A549 (cell line): ENCODE measurements around the gene HPS5. TPM values are rescaled to one million over a fixed set of nuclear protein-coding genes. Genes with fewer than 3 reads are reported as not detected.

Source experiments
- ATAC-seq, 2 experiments: fragments of 200-7000 bp in 1 of 2; fragments of >200 bp in 1 of 2; cut with Nextera tagmentation in 1 of 2; cut with Tn5 transposase in 1 of 2; 3 replicates each; pipeline versions ENCODE4 v1.8.0 to v1.9.1; 2018 to 2020; ENCODE audit warnings: mild to moderate bottlenecking in 1 of 2, moderate library complexity in 1 of 2
- CTCF ChIA-PET: fragments of 300-600 bp; sonication (Branson Sonifier 250); formaldehyde crosslinking; extraction: SDS; loops from one replicate; lab custom pipeline; 2021; ENCODE audit warnings: antibody characterized with exemption, inconsistent platforms; lab: Yijun Ruan, JAX
- POLR2A ChIA-PET: fragments of 350-600 bp; formaldehyde crosslinking; extraction: SDS; loops from one replicate; lab custom pipeline; 2021; ENCODE audit warnings: antibody characterized with exemption, inconsistent platforms; lab: Yijun Ruan, JAX
- DNase-seq, 2 experiments: peaks; one replicate each; pipeline versions ENCODE4 v3.0.0 to v3.0.0-alpha.2; 2011 to 2016; ENCODE audit warnings: low read depth in 1 of 2, low spot score in 1 of 2
- FAIRE-seq: peaks from 2 replicates; lab custom pipeline; 2011; peaks lifted over from hg19 to GRCh38; lab: Jason Lieb, UNC
- H3K27ac ChIP-seq, 2 experiments: fragments of >200 bp; sonication (Bioruptor Twin); formaldehyde crosslinking; 3 replicates each; pipeline ENCODE4 v1.5.1; 2016 to 2017
- H3K4me1 ChIP-seq: fragments of >200 bp; sonication (Bioruptor Twin); formaldehyde crosslinking; 3 replicates; pipeline ENCODE4 v1.6.1; 2016
- H3K4me2 ChIP-seq: fragments of >200 bp; sonication (Bioruptor Twin); formaldehyde crosslinking; 3 replicates; pipeline ENCODE4 v1.6.1; 2016
- H3K4me3 ChIP-seq: fragments of >200 bp; sonication (Bioruptor Twin); formaldehyde crosslinking; 3 replicates; pipeline ENCODE4 v1.5.1; 2016
- H3K9me3 ChIP-seq: fragments of >200 bp; sonication (Bioruptor Twin); formaldehyde crosslinking; 3 replicates; pipeline ENCODE4 v1.6.1; 2016
- BHLHE40 ChIP-seq: IDR thresholded peaks from 2 replicates; pipeline ENCODE4 v1.6.1; 2012; ENCODE audit warnings: low read depth, low read length, inconsistent platforms
- CBX8 ChIP-seq: fragments of 200-600 bp; sonication (generic); IDR thresholded peaks from 2 replicates; pipeline ENCODE4 v1.6.1; 2016
- CEBPB ChIP-seq, 2 experiments: fragments of >200 bp in 1 of 2; sonication (Bioruptor Twin) in 1 of 2; formaldehyde crosslinking in 1 of 2; IDR thresholded peaks; 2 replicates each; pipeline ENCODE4 v1.6.1; 2012 to 2016
- CHD2 ChIP-seq: fragments of 150-350 bp; IDR thresholded peaks from 2 replicates; pipeline ENCODE4 v1.6.1; 2014; ENCODE audit warnings: low read length; ENCODE audit not compliant: partially characterized antibody
- EP300 ChIP-seq, 2 experiments: fragments of >200 bp; sonication (Bioruptor Twin); formaldehyde crosslinking; IDR thresholded peaks; 2 replicates in 1 of 2; 3 replicates in 1 of 2; pipeline ENCODE4 v1.6.1; 2016 to 2017
- FOSL2 ChIP-seq, 2 experiments: fragments of 450-650 bp in 1 of 2; fragments of >200 bp in 1 of 2; sonication (Bioruptor Twin) in 1 of 2; formaldehyde crosslinking; IDR thresholded peaks; 2 replicates each; pipeline versions ENCODE4 v1.5.0 to v1.6.1; 2016 to 2020; ENCODE audit warnings: mild to moderate bottlenecking in 1 of 2, moderate library complexity in 1 of 2
- HEYL ChIP-seq: fragments of 250-450 bp; sonication (Bioruptor Pico); IDR thresholded peaks from 2 replicates; pipeline ENCODE4 v1.8.0; 2021; ENCODE audit warnings: mild to moderate bottlenecking, moderate library complexity
- HOXA7 ChIP-seq: fragments of 250-450 bp; sonication (Bioruptor Pico); IDR thresholded peaks from 2 replicates; pipeline ENCODE4 v1.5.0; 2020; ENCODE audit warnings: mild to moderate bottlenecking, moderate library complexity
- HOXB5 ChIP-seq: fragments of 250-450 bp; sonication (Bioruptor Pico); IDR thresholded peaks from 2 replicates; pipeline ENCODE4 v1.5.0; 2020; ENCODE audit warnings: mild to moderate bottlenecking, moderate library complexity
- JUN ChIP-seq, 2 experiments: fragments of >200 bp; sonication (Bioruptor Twin); formaldehyde crosslinking; IDR thresholded peaks; 2 replicates in 1 of 2; 3 replicates in 1 of 2; pipeline ENCODE4 v1.6.1; 2016 to 2017
- KDM1A ChIP-seq: fragments of 200-600 bp; sonication (generic); IDR thresholded peaks from 2 replicates; pipeline ENCODE4 v1.6.1; 2016; ENCODE audit warnings: low read depth, mild to moderate bottlenecking
- MAFK ChIP-seq: fragments of 450-650 bp; IDR thresholded peaks from 2 replicates; pipeline ENCODE4 v1.6.1; 2014; ENCODE audit not compliant: partially characterized antibody
- NFE2L2 ChIP-seq: fragments of 150-350 bp; conservative IDR thresholded peaks from 2 replicates; pipeline ENCODE4 v1.6.1; 2014; ENCODE audit warnings: low read length
- NPAS2 ChIP-seq: fragments of 250-450 bp; sonication (Bioruptor Pico); IDR thresholded peaks from 2 replicates; pipeline ENCODE4 v1.8.0; 2022; ENCODE audit warnings: mild to moderate bottlenecking, moderate library complexity, borderline replicate concordance
- PHF8 ChIP-seq: fragments of 200-600 bp; sonication (generic); IDR thresholded peaks from 2 replicates; pipeline ENCODE4 v1.6.1; 2016; ENCODE audit warnings: low read depth, mild to moderate bottlenecking, antibody characterized with exemption, moderate library complexity, borderline replicate concordance
- RAD21 ChIP-seq, 2 experiments: fragments of >200 bp in 1 of 2; sonication (Bioruptor Twin) in 1 of 2; formaldehyde crosslinking in 1 of 2; IDR thresholded peaks in 1 of 2; conservative IDR thresholded peaks in 1 of 2; 2 replicates in 1 of 2; 3 replicates in 1 of 2; pipeline ENCODE4 v1.6.1; 2012 to 2018; ENCODE audit warnings: inconsistent platforms in 1 of 2
- RNF2 ChIP-seq: fragments of 200-600 bp; sonication (generic); IDR thresholded peaks from 2 replicates; pipeline ENCODE4 v1.6.1; 2016; ENCODE audit warnings: low read depth, mild to moderate bottlenecking, antibody characterized with exemption, moderate library complexity, borderline replicate concordance
- SMC3 ChIP-seq: fragments of >200 bp; sonication (Bioruptor Twin); formaldehyde crosslinking; IDR thresholded peaks from 3 replicates; pipeline ENCODE4 v1.6.1; 2018; ENCODE audit warnings: inconsistent platforms
- TFCP2L1 ChIP-seq: fragments of 250-450 bp; sonication (Bioruptor Pico); IDR thresholded peaks from 2 replicates; pipeline ENCODE4 v1.5.0; 2021; ENCODE audit warnings: mild to moderate bottlenecking
- ZC3H11A ChIP-seq: fragments of 450-650 bp; IDR thresholded peaks from 2 replicates; pipeline ENCODE4 v1.6.1; 2014; ENCODE audit warnings: antibody characterized with exemption, mild to moderate bottlenecking
- ZFP36 ChIP-seq: fragments of 450-650 bp; IDR thresholded peaks from 2 replicates; pipeline ENCODE4 v1.6.1; 2014; ENCODE audit warnings: borderline replicate concordance; ENCODE audit not compliant: partially characterized antibody
- WGBS: methylation state at CpG from one replicate; pipeline ENCODE4 v1.1.6; 2017; ENCODE audit errors: missing lambda C conversion rate; 5-methylcytosine and 5-hydroxymethylcytosine counted together
- polyA plus RNA-seq, 4 experiments: library from polyadenylated mRNA; depleted of rRNA in 3 of 4; stranded (reverse); fragments of >200 nt; fragmentation: RNase III in 1 of 4; extraction: RNeasy Plus Mini Kit Qiagen cat#74134 plus additional on column Dnase treatment in 1 of 4; gene quantifications; 2 replicates in 3 of 4; 3 replicates in 1 of 4; pipeline ENCODE4 v1.2.3, GENCODE V29; 2011 to 2017
- TF ChIP-seq, protein P1 (sequence below): IDR thresholded peaks from 2 replicates; pipeline ENCODE4 v1.6.1; 2012
- TF ChIP-seq, protein P2 (sequence below): fragments of 250-450 bp; sonication (Bioruptor Pico); IDR thresholded peaks from 2 replicates; pipeline ENCODE4 v1.5.0; 2020; ENCODE audit warnings: low read depth, mild to moderate bottlenecking, moderate library complexity
- TF ChIP-seq, protein P3 (sequence below): fragments of 450-650 bp; IDR thresholded peaks from 2 replicates; pipeline ENCODE4 v1.6.1; 2014; ENCODE audit warnings: antibody characterized with exemption
- TF ChIP-seq, protein P4 (sequence below): fragments of >200 bp; sonication (Bioruptor Twin); formaldehyde crosslinking; IDR thresholded peaks from 3 replicates; pipeline ENCODE4 v1.5.1; 2016
- TF ChIP-seq, protein P5 (sequence below): IDR thresholded peaks from 2 replicates; pipeline ENCODE4 v1.6.1; 2012; ENCODE audit warnings: low read depth, borderline replicate concordance
- TF ChIP-seq, protein P6 (sequence below): fragments of 250-450 bp; sonication (Bioruptor Pico); IDR thresholded peaks from 2 replicates; pipeline ENCODE4 v1.5.0; 2021; ENCODE audit warnings: mild to moderate bottlenecking, moderate library complexity, borderline replicate concordance

The HPS5 gene
- polyA plus RNA-seq, 2 of the 4 experiments (the other 2 are of a cell fraction) = 18.4 to 29.1 TPM

DNA sequence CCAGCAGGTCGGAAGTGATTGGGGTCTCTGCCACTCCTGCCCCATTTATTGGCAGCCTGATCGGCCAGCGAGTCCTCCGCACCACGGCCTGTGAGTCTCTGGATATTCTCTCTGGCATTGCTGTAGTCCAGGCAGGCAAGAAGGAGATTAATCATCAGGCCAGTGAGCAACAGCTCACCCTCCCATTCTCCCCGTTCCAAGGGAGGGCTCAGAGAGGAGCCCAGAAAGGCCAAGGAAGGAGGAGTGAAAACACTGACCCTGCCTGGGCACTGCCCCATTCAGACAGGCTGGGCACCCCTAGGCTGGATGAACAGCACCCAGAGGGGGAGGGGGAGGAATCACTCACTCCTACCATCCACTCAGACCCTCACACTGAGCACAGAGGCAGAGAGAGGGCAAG, 76.5 kb downstream of the HPS5 start:
- FAIRE-seq (no peak), DNase-seq (no peak), ATAC-seq (no peak)
- WGBS = 55% methylated on average over 6 of the region's 6 CpGs
- POLR2A ChIA-PET = no interaction called here
- Histone ChIP-seq H3K4me1 (no peaks in the 10 kb centered on the region), H3K4me3 (no peak overlapping the region), H3K4me2 (no peak overlapping the region), H3K9me3 (0 out of 3 replicates have a peak, but pooled peaks cover 5% of the 10 kb centered on the region), H3K27ac (no peak overlapping the region)
- CTCF ChIA-PET = interaction anchor here (1.4 to 1.6 kb wide), 2 partner anchors 9 to 20 kb away, joined by 3 to 4 read pairs; partner anchors contain the start of gene SAA4
- TF ChIP-seq ZC3H11A = no peak
- TF ChIP-seq CEBPB (IDR thresholded peaks at IDR 0.05) = no peak
- no peak for TF ChIP-seq PHF8
- TF ChIP-seq EP300 (IDR thresholded peaks at IDR 0.05) = no peak
- no peak for TF ChIP-seq MAFK
- TF ChIP-seq, protein P1, sequence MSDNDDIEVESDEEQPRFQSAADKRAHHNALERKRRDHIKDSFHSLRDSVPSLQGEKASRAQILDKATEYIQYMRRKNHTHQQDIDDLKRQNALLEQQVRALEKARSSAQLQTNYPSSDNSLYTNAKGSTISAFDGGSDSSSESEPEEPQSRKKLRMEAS = no peak
- TF ChIP-seq, protein P2, sequence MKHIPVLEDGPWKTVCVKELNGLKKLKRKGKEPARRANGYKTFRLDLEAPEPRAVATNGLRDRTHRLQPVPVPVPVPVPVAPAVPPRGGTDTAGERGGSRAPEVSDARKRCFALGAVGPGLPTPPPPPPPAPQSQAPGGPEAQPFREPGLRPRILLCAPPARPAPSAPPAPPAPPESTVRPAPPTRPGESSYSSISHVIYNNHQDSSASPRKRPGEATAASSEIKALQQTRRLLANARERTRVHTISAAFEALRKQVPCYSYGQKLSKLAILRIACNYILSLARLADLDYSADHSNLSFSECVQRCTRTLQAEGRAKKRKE (CRISPR knock-in tag) = no peak
- TF ChIP-seq ZFP36 = no peak
- TF ChIP-seq, protein P3, sequence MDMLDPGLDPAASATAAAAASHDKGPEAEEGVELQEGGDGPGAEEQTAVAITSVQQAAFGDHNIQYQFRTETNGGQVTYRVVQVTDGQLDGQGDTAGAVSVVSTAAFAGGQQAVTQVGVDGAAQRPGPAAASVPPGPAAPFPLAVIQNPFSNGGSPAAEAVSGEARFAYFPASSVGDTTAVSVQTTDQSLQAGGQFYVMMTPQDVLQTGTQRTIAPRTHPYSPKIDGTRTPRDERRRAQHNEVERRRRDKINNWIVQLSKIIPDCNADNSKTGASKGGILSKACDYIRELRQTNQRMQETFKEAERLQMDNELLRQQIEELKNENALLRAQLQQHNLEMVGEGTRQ = no peak
- no peak for TF ChIP-seq BHLHE40
- no peak for TF ChIP-seq FOSL2 (IDR thresholded peaks at IDR 0.05)
- TF ChIP-seq FOSL2 (CRISPR knock-in tag; IDR thresholded peaks at IDR 0.05) = no peak
- TF ChIP-seq, all 56 proteins: peak for 0

DNA sequence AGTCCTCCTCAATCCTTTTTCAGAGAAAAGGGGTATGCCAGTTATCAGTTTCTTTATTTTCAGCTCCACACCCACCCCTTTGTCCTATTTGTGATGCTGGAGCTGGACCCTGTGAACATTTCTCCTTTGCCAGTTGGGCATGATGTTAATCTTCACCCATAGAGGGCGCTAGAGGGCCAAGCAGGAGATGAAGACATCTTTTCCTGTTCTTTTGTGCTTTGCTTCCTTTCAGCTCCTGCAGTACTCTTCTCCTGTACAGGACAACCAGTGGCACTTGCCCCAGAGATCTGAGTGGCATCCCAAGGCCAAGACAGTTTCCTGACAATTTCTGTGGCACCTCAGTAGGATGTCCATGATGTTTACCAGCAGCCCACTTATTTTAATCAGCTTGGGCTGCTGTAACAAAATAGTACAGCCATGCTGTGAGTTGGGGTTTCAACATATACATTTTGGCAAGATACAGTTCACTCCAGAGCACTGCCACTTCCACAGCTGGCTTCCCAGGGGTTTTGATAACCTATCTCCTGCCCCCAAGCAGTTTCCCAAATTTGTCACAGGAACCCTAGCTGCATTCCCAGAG, 78.1 kb downstream of the HPS5 start:
- DNase-seq (peak; percentile 67 to 80), ATAC-seq (peak in 1 of 2 experiments; percentile 81; a peak in 3 of 6 replicates), FAIRE-seq (peak; percentile 63)
- POLR2A ChIA-PET = no interaction called here
- no peak overlapping the region for H3K4me2 ChIP-seq
- no peak overlapping the region for H3K27ac ChIP-seq
- H3K9me3 ChIP-seq = 0 out of 3 replicates have a peak, but pooled peaks cover 5% of the 10 kb centered on the region
- CTCF ChIA-PET = interaction anchor here (0.6 to 1.9 kb wide), 18 partner anchors 9 to 521 kb away, joined by 3 to 12 read pairs (median 4); no protein-coding TSS in a partner anchor
- 0% methylated on average over 1 of the region's 1 CpG for WGBS
- H3K4me1 ChIP-seq = no peaks in the 10 kb centered on the region
- TF ChIP-seq, protein P4, sequence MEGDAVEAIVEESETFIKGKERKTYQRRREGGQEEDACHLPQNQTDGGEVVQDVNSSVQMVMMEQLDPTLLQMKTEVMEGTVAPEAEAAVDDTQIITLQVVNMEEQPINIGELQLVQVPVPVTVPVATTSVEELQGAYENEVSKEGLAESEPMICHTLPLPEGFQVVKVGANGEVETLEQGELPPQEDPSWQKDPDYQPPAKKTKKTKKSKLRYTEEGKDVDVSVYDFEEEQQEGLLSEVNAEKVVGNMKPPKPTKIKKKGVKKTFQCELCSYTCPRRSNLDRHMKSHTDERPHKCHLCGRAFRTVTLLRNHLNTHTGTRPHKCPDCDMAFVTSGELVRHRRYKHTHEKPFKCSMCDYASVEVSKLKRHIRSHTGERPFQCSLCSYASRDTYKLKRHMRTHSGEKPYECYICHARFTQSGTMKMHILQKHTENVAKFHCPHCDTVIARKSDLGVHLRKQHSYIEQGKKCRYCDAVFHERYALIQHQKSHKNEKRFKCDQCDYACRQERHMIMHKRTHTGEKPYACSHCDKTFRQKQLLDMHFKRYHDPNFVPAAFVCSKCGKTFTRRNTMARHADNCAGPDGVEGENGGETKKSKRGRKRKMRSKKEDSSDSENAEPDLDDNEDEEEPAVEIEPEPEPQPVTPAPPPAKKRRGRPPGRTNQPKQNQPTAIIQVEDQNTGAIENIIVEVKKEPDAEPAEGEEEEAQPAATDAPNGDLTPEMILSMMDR = peak; percentile 77
- TF ChIP-seq SMC3 (peak; percentile 50; the same call in 2 of the 3 replicates), RAD21 (conservative IDR thresholded peaks at IDR 0.05 in 1 of 2, IDR thresholded peaks at IDR 0.05 in 1 of 2) (peak; percentile 73 to 90), NFE2L2 (no peak)
- H3K4me3 ChIP-seq = no peak overlapping the region

DNA sequence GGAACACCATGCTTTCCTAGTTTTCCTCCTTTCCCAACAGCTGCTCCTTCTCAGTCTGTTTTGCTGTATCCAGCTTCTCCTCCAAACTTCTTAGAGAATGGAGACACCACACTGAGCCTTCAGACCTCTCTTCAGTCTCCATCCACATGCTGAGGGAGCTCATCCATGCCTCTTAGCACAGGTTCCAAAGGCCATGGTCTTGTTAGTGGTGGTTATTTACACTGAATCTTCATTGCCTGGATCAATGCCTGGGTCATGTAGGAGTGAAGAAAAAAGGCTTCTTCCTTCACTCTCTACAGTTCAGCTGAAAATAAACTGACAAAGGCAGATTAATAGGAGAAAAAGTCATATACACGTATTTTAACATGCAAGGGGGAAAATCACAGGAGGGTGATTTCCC, 82.3 kb downstream of the HPS5 start:
- DNase-seq (no peak), ATAC-seq (no peak), FAIRE-seq (no peak)
- CTCF ChIA-PET = no interaction called here
- Histone ChIP-seq H3K4me2 (no peak overlapping the region), H3K4me1 (no peaks in the 10 kb centered on the region), H3K27ac (no peak overlapping the region), H3K9me3 (0 out of 3 replicates have a peak, but pooled peaks cover 5% of the 10 kb centered on the region), H3K4me3 (no peak overlapping the region)
- POLR2A ChIA-PET = no interaction called here
- 28% methylated on average over 1 of the region's 1 CpG for WGBS
- TF ChIP-seq CHD2 (no peak), TFCP2L1 (CRISPR knock-in tag) (no peak), RNF2 (no peak), MAFK (no peak), KDM1A (no peak), BHLHE40 (no peak), JUN (IDR thresholded peaks at IDR 0.05) (no peak), HOXA7 (CRISPR knock-in tag) (no peak), HEYL (CRISPR knock-in tag) (no peak), CBX8 (no peak), NPAS2 (CRISPR knock-in tag) (no peak), EP300 (IDR thresholded peaks at IDR 0.05) (no peak), HOXB5 (CRISPR knock-in tag) (no peak), ZC3H11A (no peak)
- TF ChIP-seq, protein P1 = no peak
- TF ChIP-seq, protein P5, sequence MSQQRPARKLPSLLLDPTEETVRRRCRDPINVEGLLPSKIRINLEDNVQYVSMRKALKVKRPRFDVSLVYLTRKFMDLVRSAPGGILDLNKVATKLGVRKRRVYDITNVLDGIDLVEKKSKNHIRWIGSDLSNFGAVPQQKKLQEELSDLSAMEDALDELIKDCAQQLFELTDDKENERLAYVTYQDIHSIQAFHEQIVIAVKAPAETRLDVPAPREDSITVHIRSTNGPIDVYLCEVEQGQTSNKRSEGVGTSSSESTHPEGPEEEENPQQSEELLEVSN = no peak
- TF ChIP-seq, protein P6, sequence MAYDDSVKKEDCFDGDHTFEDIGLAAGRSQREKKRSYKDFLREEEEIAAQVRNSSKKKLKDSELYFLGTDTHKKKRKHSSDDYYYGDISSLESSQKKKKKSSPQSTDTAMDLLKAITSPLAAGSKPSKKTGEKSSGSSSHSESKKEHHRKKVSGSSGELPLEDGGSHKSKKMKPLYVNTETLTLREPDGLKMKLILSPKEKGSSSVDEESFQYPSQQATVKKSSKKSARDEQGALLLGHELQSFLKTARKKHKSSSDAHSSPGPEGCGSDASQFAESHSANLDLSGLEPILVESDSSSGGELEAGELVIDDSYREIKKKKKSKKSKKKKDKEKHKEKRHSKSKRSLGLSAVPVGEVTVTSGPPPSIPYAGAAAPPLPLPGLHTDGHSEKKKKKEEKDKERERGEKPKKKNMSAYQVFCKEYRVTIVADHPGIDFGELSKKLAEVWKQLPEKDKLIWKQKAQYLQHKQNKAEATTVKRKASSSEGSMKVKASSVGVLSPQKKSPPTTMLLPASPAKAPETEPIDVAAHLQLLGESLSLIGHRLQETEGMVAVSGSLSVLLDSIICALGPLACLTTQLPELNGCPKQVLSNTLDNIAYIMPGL (CRISPR knock-in tag) = no peak
